GM21576 (cell line): ENCODE results near the gene MICA.
"Not testable (repeated sequence)": the region's sequence is repeated elsewhere in the genome, so short reads cannot be mapped to it uniquely, and the experiment has no call there.

Source experiments
- ATAC-seq: cut with Tn5 transposase; IDR thresholded peaks from one replicate; pipeline ENCODE4 v1.9.1; 2021; ENCODE audit warnings: mild to moderate bottlenecking, moderate library complexity; ENCODE audit not compliant: unreplicated experiment

MICA gene

DNA sequence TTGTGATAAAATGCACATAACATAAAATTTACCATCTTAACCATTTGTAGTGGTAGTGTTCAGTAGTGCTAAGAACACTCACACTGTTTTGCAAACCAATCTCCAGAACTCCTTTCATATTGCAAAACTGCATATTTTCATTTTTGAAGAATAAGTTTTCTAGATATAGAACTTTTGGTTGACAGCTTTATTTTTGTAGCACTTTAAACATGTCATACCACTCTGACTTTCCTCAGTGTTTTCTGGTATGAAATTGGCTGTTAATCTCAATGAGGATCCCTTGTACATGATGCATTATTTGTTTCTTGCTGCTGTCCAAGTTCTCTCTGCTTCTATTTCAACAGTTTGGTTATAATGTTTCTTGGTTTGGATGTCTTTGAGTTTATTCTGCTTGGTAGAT lies 49.5 kb downstream of the MICA start:
- no peak for ATAC-seq

DNA sequence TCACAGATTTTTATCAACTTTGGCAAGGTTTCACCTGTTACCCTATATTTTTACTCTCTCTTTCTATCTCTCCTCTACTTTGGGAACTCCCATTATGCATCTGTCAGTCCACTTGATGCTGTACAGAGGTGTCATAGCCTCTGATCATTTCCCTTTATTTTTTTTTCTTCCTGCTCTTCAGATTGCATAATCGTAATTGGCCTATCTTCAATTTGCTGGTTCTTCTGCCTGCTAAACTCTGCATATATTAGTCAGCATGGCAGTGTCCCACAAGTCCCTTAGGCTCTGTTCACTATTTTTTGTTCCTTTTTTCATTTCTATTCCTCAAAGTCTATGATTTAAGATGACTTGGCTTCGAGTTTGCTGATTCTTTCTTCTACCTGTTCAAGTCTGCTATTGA lies 49.9 kb downstream of the MICA start:
- ATAC-seq = no peak

GRCh38 chr6:31459864-31460263 lies 56.5 kb downstream of the MICA start:
- ATAC-seq = not testable (repeated sequence)

- ATAC-seq = no peak
These were observed 57.1 kb downstream of the MICA start for GRCh38 chr6:31460361-31461025.

- ATAC-seq = no peak
These were observed 58.9 kb downstream of the MICA start for GRCh38 chr6:31462026-31462963.

- peak; percentile 83 for ATAC-seq
These were observed 59.8 kb downstream of the MICA start for GRCh38 chr6:31462964-31463870.

DNA sequence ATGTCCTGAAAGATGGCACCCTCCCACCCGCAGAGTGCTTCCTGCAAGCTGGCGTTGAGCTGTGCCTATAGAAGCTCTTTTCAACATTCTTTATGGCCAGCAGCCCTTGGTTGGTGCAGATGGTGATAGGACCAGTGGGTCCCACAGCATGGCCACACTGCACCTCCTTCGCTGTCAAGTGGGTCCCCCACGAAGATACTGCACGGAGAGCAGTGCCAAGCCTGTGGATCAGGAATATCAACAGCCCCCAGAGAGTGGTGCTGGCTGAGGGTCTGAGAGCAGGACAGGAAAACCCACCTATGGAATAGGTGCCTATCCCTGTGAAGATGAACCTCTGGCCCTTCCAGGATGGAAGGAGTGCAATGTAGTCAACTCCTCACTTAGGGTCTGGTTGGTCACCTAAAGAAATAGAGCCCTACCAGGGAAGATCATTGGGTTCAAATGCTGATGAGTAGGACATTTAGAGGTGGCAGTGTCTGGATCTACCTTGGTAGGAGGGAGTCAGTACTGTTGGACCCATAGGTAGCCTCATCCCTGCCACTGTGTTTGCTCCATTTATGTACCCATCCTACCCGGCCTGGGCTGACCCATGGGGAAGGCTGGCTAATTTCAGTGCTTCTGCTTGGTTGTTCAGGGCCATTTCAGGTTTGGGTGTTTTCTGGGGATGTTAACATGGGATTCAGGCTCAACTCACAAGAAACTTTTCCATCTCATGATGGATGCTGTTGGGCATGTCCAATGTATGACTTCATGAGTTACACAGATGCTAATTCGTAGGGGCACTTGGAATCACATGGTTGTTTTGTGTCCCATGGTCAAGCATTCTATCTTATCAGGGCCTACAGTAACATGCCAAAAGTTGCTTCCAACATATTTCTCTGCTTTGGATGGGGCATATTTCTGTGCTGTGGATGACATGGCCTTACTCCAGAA lies 61.1 kb downstream of the MICA start:
- ATAC-seq = no peak
